PC-3 (cell line): ENCODE data around the gene PGA5.
"Not testable (repeated sequence)": the region's sequence is repeated elsewhere in the genome, so short reads cannot be mapped to it uniquely, and the experiment has no call there.

Source experiments
- CTCF ChIP-seq: fragments of 300-600 bp; sonication (generic); conservative IDR thresholded peaks from 2 replicates; pipeline ENCODE4 v1.5.1; 2017; ENCODE audit warnings: antibody characterized with exemption, low read depth, mild to moderate bottlenecking, low read length
- EZH2 ChIP-seq: fragments of 300-600 bp; sonication (generic); IDR thresholded peaks from one replicate; pipeline ENCODE4 v1.6.1; 2017; ENCODE audit warnings: antibody characterized with exemption, mild to moderate bottlenecking, low read length; ENCODE audit not compliant: unreplicated experiment
- EZH2phosphoT487 ChIP-seq: fragments of 300-600 bp; sonication (generic); IDR thresholded peaks from 2 replicates; pipeline ENCODE4 v1.6.1; 2018; ENCODE audit warnings: mild to moderate bottlenecking, antibody characterized with exemption, low read length, borderline replicate concordance

- not testable (repeated sequence) for TF ChIP-seq CTCF, EZH2, EZH2phosphoT487
Measured at GRCh38 chr11:61203873-61204272, 37.1 kb upstream of the PGA5 start.
